Left lung (tissue), 10 donors: ENCODE results near the gene MYO15A. TPM values are rescaled to one million over a fixed set of nuclear protein-coding genes. Genes with fewer than 3 reads are reported as not detected.
A peak's percentile ranks its signal among the peaks of the same experiment; 100 is the strongest.

Experiments used
- ATAC-seq: fragments of 200-7000 bp; cut with Tn5 transposase; one replicate; pipeline ENCODE4 v1.9.1; 2020; ENCODE audit warnings: moderate library complexity
- DNase-seq, 4 donors: peaks; one replicate each; pipeline ENCODE4 v3.0.0-alpha.2; 2013 to 2020
- H3K27ac ChIP-seq, 2 donors: fragments of 200-600 bp; sonication (generic) in 1 of 2; one replicate each; pipeline versions ENCODE4 v1.5.0 to v1.8.0; 2020 to 2021
- H3K27me3 ChIP-seq, 2 donors: fragments of 200-600 bp; sonication (generic) in 1 of 2; one replicate each; pipeline versions ENCODE4 v1.5.0 to v1.8.0; 2020 to 2021
- H3K36me3 ChIP-seq, 2 donors: fragments of 200-600 bp; sonication (generic) in 1 of 2; one replicate each; pipeline versions ENCODE4 v1.5.0 to v1.8.0; 2020 to 2021
- H3K4me1 ChIP-seq, 2 donors: fragments of 200-600 bp; one replicate each; pipeline ENCODE4 v1.8.0; 2021
- H3K4me3 ChIP-seq, 2 donors: fragments of 200-600 bp; sonication (generic) in 1 of 2; one replicate each; pipeline versions ENCODE4 v1.5.0 to v1.8.0; 2020 to 2021; ENCODE audit warnings: mild to moderate bottlenecking in 1 of 2
- H3K9me3 ChIP-seq, 2 donors: fragments of 200-600 bp; sonication (generic) in 1 of 2; one replicate each; pipeline versions ENCODE4 v1.5.0 to v1.8.0; 2020 to 2021
- intact Hi-C, 2 donors: fragments of 100-400 bp; cut with DNase I; formaldehyde crosslinking; loops; one replicate each; pipeline versions ENCODE4 v1.11.2 to v1.14.2; 2022
- polyA plus RNA-seq, 6 donors: library from polyadenylated mRNA; unstranded; fragments of 120-200 nt; gene quantifications; one replicate each; pipeline ENCODE4 v1.2.1, GENCODE V29; 2013; ENCODE audit not compliant: insufficient read length in 6 of 6
- total RNA-seq, 2 donors: library from RNA; stranded (reverse); fragmentation: NEBNext Ultra II Directional; extraction: Animal tissue kit (Norgen Biotek cat#: 25700); gene quantifications; one replicate each; pipeline ENCODE4 v1.2.1, GENCODE V29; 2021
- TF ChIP-seq, protein P1 (sequence below), 2 donors: fragments of 200-600 bp; sonication (generic) in 1 of 2; IDR thresholded peaks; one replicate each; pipeline versions ENCODE4 v1.5.0 to v1.8.0; 2021; ENCODE audit warnings: antibody characterized with exemption in 2 of 2
- donor health status: DM: no; HTN: yes; CAD: no.
- donor health status: DM: no; HTN: no; CAD: no.

Gene MYO15A
- total and polyA plus RNA-seq, 8 donors, result 1.3 to 3.2 (median 2.6) TPM

DNA sequence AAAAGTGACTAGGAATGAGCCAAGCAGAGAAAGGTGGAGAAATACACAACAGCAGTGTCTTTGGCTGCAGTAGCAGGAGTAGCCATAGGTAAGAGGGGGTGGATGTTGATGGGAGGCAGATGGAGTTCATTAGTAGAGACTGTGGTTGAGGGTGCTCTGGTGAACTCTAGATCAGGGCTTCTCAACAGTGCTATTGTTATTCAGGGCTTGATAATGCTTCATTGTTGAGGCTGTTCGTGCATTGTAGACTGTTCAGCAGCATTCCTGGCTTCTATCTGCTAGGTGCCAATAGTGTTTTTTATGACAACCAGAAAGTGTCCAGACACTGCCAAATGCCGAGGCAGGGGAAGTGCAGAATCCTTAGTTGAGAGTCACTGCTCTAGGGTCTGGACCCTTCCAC, 78.7 kb downstream of the MYO15A start:
- peaks cover 58 to 78% of the 10 kb centered on the region in 2 donors for H3K4me1 ChIP-seq
- intact Hi-C loops, result no loop called here
- no peak for ATAC-seq

DNA sequence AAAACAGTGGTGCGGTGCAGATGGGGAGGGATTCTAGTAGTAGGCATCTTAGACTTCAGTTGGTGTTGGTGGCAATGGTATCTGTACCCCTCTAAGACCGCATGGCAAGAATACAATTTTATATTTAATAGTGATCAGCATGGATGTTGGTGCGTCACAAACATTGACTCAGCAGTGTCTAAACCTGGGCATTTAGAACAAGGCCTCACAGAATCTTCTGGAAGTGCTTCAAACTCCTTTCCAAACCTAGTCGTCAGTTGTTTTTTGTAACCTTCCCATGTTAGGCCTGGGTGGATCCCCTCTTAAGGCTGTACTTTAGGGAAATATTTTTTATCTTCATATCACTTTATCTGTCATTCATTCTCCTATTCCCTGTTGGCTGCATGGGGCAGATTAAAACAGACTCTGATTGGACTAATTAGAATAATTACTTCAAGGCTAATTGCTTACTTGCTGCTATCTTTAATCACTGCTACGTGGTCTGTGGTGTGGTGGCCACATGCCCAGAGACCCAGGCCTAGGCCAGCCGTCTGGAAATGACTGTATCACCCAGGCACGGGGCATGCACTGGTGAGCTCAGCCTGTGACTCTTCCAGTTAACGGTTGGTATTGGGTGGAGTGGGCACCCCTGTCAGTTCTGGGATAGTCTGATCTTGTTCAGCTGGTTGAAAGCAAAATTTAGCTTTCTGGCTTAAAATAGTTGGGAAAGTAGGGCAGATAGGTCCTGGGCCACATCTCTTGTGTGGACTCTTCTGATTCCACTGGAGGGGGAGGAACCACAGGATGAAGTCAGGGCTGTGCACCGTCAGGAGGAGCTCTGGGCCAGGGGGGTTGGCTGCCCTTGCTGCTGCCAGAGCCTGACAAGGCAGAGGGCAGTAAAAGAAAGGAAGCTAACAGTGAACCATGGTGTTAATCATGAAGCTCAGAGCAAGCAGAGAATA, 79.5 kb downstream of the MYO15A start:
- Histone ChIP-seq H3K4me1 (peaks cover 58 to 77% of the 10 kb centered on the region in 2 donors), H3K27ac (peak overlapping the region in 1 of 2 donors; percentile 18)
- intact Hi-C loops, result no loop called here

More for the DNA sequence above, 78.7 kb downstream of the MYO15A start:
- H3K9me3 ChIP-seq, result no peaks in the 10 kb centered on the region
- peak overlapping the region in 1 of 2 donors; percentile 99 for H3K27ac ChIP-seq
- DNase-seq, result peak in 1 of 4 donors; percentile 0
- H3K27me3 ChIP-seq, result no peaks in the 10 kb centered on the region
- H3K4me3 ChIP-seq, result peak overlapping the region; percentile 94
- TF ChIP-seq, protein P1, sequence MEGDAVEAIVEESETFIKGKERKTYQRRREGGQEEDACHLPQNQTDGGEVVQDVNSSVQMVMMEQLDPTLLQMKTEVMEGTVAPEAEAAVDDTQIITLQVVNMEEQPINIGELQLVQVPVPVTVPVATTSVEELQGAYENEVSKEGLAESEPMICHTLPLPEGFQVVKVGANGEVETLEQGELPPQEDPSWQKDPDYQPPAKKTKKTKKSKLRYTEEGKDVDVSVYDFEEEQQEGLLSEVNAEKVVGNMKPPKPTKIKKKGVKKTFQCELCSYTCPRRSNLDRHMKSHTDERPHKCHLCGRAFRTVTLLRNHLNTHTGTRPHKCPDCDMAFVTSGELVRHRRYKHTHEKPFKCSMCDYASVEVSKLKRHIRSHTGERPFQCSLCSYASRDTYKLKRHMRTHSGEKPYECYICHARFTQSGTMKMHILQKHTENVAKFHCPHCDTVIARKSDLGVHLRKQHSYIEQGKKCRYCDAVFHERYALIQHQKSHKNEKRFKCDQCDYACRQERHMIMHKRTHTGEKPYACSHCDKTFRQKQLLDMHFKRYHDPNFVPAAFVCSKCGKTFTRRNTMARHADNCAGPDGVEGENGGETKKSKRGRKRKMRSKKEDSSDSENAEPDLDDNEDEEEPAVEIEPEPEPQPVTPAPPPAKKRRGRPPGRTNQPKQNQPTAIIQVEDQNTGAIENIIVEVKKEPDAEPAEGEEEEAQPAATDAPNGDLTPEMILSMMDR (IDR thresholded peaks at IDR 0.05), result no peak
- H3K36me3 ChIP-seq, result peaks cover 0 to 32% of the 10 kb centered on the region in 2 donors

DNA sequence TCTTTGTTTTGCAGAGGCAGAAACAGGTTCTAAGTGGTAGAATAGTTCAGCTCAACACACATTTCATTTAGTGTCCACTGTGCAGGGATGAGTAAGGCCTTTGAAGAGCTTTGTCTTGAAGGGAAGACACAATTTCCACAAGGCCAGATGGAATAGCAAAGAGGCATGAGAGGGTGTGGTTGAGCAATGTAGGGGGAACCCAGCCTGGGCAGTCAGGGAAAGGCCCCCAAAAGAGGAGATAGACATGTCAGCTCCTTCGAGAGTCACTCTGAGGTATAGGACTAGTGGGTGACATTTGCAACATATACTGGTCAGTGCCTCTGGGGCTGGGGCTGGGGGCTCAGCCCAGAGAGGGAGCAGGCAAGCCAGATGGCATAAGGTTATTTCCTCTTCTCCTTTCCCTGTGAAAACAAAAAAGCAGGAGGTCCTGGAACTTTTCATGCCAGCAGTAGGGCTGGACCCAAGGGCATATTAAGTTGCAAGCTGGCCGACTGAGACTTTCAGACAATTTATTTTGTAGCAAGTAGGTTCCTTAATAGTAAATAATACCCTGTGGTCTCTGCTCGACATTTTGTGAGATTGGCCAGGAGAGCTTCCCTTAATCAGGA, 82.2 kb downstream of the MYO15A start:
- no peaks in the 10 kb centered on the region for H3K27me3 ChIP-seq
- DNase-seq (no peak), ATAC-seq (no peak)
- peaks cover 0 to 59% of the 10 kb centered on the region in 2 donors for H3K36me3 ChIP-seq
- intact Hi-C loops, result no loop called here
- no peaks in the 10 kb centered on the region for H3K9me3 ChIP-seq
- peak overlapping the region; percentile 20 to 39 for H3K27ac ChIP-seq
- TF ChIP-seq, protein P1 (IDR thresholded peaks at IDR 0.05), result no peak
- no peak overlapping the region for H3K4me3 ChIP-seq
- peaks cover 50 to 76% of the 10 kb centered on the region in 2 donors for H3K4me1 ChIP-seq

More for the DNA sequence above, 79.5 kb downstream of the MYO15A start:
- Histone ChIP-seq H3K4me3 (peak overlapping the region; percentile 94), H3K36me3 (peaks cover 0 to 36% of the 10 kb centered on the region in 2 donors), H3K9me3 (no peaks in the 10 kb centered on the region), H3K27me3 (no peaks in the 10 kb centered on the region)
- ATAC-seq (no peak), DNase-seq (peak in 1 of 4 donors; percentile 34)
- TF ChIP-seq, protein P1 (IDR thresholded peaks at IDR 0.05), result no peak

DNA sequence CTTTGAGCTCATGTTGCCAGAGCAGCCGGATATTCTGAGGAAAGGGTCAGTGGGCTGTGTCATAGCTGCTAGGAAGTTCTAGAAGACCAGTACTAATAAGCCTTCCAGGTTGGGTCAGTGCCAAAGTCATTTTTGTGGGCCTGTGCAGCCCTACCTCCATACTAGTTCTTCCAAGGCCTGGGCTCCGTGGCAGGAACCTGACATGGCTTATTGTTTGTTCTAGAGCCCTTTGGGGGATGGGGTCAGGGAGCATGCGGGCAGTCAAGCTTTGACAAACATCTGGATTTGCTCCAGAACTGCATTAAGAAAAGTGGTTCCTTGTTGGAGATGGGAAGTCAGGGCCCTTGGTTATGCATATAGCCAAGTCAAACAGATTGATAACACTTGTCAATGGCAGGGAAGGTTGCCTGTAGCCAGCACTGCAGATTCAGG, 82.7 kb downstream of the MYO15A start:
- Histone ChIP-seq H3K4me3 (no peak overlapping the region), H3K27me3 (no peaks in the 10 kb centered on the region), H3K9me3 (no peaks in the 10 kb centered on the region), H3K4me1 (peaks cover 46 to 71% of the 10 kb centered on the region in 2 donors), H3K36me3 (peaks cover 0 to 64% of the 10 kb centered on the region in 2 donors), H3K27ac (peak overlapping the region; percentile 10 to 39)
- ATAC-seq (peak; percentile 46), DNase-seq (peak in 1 of 4 donors; percentile 35)
- TF ChIP-seq, protein P1 (IDR thresholded peaks at IDR 0.05), result no peak
- intact Hi-C loops, result no loop called here

DNA sequence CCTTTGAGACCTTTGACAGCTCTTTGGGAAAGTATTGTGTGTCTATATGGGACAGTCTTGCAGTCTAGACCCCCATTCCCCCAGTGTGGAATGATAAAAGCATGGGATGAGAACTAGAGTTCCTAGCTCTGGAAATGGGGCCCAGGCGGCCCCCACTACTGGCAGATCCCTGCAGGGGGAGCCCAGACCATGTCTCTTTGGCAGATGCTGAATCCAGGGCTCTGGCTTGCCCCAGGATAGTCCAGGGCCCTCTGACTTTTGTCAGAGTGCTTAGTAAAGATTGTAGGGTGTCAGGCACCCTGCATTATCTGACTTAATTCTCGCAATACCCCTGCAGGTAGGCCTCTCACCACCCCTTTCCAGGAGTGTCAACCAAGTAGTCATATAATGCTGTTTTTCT, 83.4 kb downstream of the MYO15A start:
- Histone ChIP-seq H3K36me3 (peaks cover 0 to 71% of the 10 kb centered on the region in 2 donors), H3K9me3 (no peaks in the 10 kb centered on the region), H3K4me3 (no peak overlapping the region), H3K27ac (peak overlapping the region in 1 of 2 donors; percentile 39), H3K4me1 (peaks cover 40 to 64% of the 10 kb centered on the region in 2 donors), H3K27me3 (no peaks in the 10 kb centered on the region)
- TF ChIP-seq, protein P1 (IDR thresholded peaks at IDR 0.05), result no peak
- DNase-seq (no peak), ATAC-seq (no peak)
- intact Hi-C loops, result no loop called here
